Activated B cell treated with CpG ODN at 0.5 μM for 24 hours (primary cell): ENCODE results near the gene LRP2. TPM values are rescaled to one million over a fixed set of nuclear protein-coding genes. Genes with fewer than 3 reads are reported as not detected.

Experiments
- ATAC-seq: fragments of 200-7000 bp; cut with Tn5 transposase; one replicate; pipeline ENCODE4 v1.10.0; 2021; ENCODE audit warnings: low read depth, mild to moderate bottlenecking, moderate library complexity
- CTCF ChIA-PET: fragments of 350-600 bp; sonication (Branson Sonifier 250); formaldehyde crosslinking; loops from one replicate; lab custom pipeline; 2021; ENCODE audit warnings: antibody characterized with exemption; lab: Charles Lee
- POLR2A ChIA-PET: fragments of 350-600 bp; sonication (Branson Sonifier 250); formaldehyde crosslinking; loops from one replicate; lab custom pipeline; 2021; ENCODE audit warnings: antibody characterized with exemption; lab: Charles Lee
- DNase-seq: peaks from one replicate; pipeline ENCODE4 v3.0.0; 2022
- H3K27ac Mint-ChIP-seq: one replicate; pipeline ENCODE4 v1.8.0; 2020; ENCODE audit warnings: mixed read lengths
- H3K27me3 Mint-ChIP-seq: one replicate; pipeline ENCODE4 v1.8.0; 2021; ENCODE audit warnings: mixed read lengths
- H3K36me3 Mint-ChIP-seq: one replicate; pipeline ENCODE4 v1.8.0; 2021; ENCODE audit warnings: low read depth, mixed read lengths
- H3K4me1 Mint-ChIP-seq: one replicate; pipeline ENCODE4 v1.8.0; 2021; ENCODE audit warnings: mixed read lengths
- H3K4me3 Mint-ChIP-seq: one replicate; pipeline ENCODE4 v1.8.0; 2020; ENCODE audit warnings: mild to moderate bottlenecking, mixed read lengths
- H3K9me3 Mint-ChIP-seq: one replicate; pipeline ENCODE4 v1.8.0; 2020; ENCODE audit warnings: mixed read lengths
- CTCF ChIP-seq: fragments of 200-600 bp; IDR thresholded peaks from one replicate; pipeline ENCODE4 v1.8.0; 2022; ENCODE audit warnings: antibody characterized with exemption, mild to moderate bottlenecking
- intact Hi-C: fragments of 100-400 bp; cut with micrococcal nuclease; formaldehyde crosslinking; loops from one replicate; pipeline ENCODE4 v1.15.1; 2024
- total RNA-seq: library from RNA; stranded (reverse); gene quantifications from 2 replicates; pipeline ENCODE4 v1.2.3, GENCODE V29; 2022

The LRP2 gene
- total RNA-seq, 1 donor from 2014 or later: not detected

GRCh38 chr2:169106134-169106533 lies 256.2 kb downstream of the LRP2 start:
- no peaks in the 10 kb centered on the region for H3K27me3 Mint-ChIP-seq
- no peak for DNase-seq
- H3K36me3 Mint-ChIP-seq: no peaks in the 10 kb centered on the region
- CTCF ChIA-PET: interaction anchor here (1.1 kb wide), 1 partner anchor 26 kb away, joined by 5 read pairs; no protein-coding TSS in a partner anchor
- intact Hi-C loops: loop anchor here (5.0 kb wide), 1 partner anchor 421 kb away; no protein-coding TSS in a partner anchor
- no peak overlapping the region for H3K27ac Mint-ChIP-seq
- POLR2A ChIA-PET: no interaction called here
- ATAC-seq: no peak
- no peak for TF ChIP-seq CTCF
- peaks cover 38% of the 10 kb centered on the region for H3K4me1 Mint-ChIP-seq
- no peaks in the 10 kb centered on the region for H3K9me3 Mint-ChIP-seq
- no peak overlapping the region for H3K4me3 Mint-ChIP-seq

- Mint-ChIP-seq H3K9me3 (no peaks in the 10 kb centered on the region), H3K27me3 (no peaks in the 10 kb centered on the region), H3K27ac (no peak overlapping the region), H3K36me3 (no peaks in the 10 kb centered on the region), H3K4me3 (no peak overlapping the region), H3K4me1 (peaks cover 45% of the 10 kb centered on the region)
- TF ChIP-seq CTCF: no peak
- no peak for ATAC-seq
- intact Hi-C loops: loop anchor here (5.0 kb wide), 1 partner anchor 422 kb away; no protein-coding TSS in a partner anchor
- POLR2A ChIA-PET: no interaction called here
- DNase-seq: no peak
- CTCF ChIA-PET: interaction anchor here (1.1 kb wide), 1 partner anchor 26 kb away, joined by 5 read pairs; no protein-coding TSS in a partner anchor
Measured at GRCh38 chr2:169105476-169105875, 256.9 kb downstream of the LRP2 start.

- no peaks in the 10 kb centered on the region for H3K27me3 Mint-ChIP-seq
- peaks cover 50% of the 10 kb centered on the region for H3K4me1 Mint-ChIP-seq
- ChIA-PET CTCF (no interaction called here), POLR2A (no interaction called here)
- no peaks in the 10 kb centered on the region for H3K9me3 Mint-ChIP-seq
- no peak for TF ChIP-seq CTCF
- ATAC-seq (no peak), DNase-seq (no peak)
- intact Hi-C loops: loop anchor here (5.0 kb wide), 1 partner anchor 422 kb away; no protein-coding TSS in a partner anchor
- H3K4me3 Mint-ChIP-seq: no peak overlapping the region
- H3K36me3 Mint-ChIP-seq: no peaks in the 10 kb centered on the region
- no peak overlapping the region for H3K27ac Mint-ChIP-seq
Measured at GRCh38 chr2:169104848-169105247, 257.5 kb downstream of the LRP2 start.

- ChIA-PET CTCF (no interaction called here), POLR2A (no interaction called here)
- no peak for TF ChIP-seq CTCF
- H3K9me3 Mint-ChIP-seq: peaks cover 5% of the 10 kb centered on the region
- H3K4me3 Mint-ChIP-seq: peak overlapping the region; percentile 32
- H3K4me1 Mint-ChIP-seq: peaks cover 35% of the 10 kb centered on the region
- H3K27ac Mint-ChIP-seq: no peak overlapping the region
- DNase-seq (no peak), ATAC-seq (no peak)
- intact Hi-C loops: no loop called here
- H3K36me3 Mint-ChIP-seq: no peaks in the 10 kb centered on the region
- peaks cover 2% of the 10 kb centered on the region for H3K27me3 Mint-ChIP-seq
Measured at GRCh38 chr2:169095621-169096105, 266.7 kb downstream of the LRP2 start.

- intact Hi-C loops: no loop called here
- H3K4me3 Mint-ChIP-seq: no peak overlapping the region
- POLR2A ChIA-PET: no interaction called here
- H3K27ac Mint-ChIP-seq: no peak overlapping the region
- peaks cover 25% of the 10 kb centered on the region for H3K4me1 Mint-ChIP-seq
- TF ChIP-seq CTCF: no peak
- peaks cover 2% of the 10 kb centered on the region for H3K27me3 Mint-ChIP-seq
- H3K9me3 Mint-ChIP-seq: peaks cover 5% of the 10 kb centered on the region
- DNase-seq (no peak), ATAC-seq (no peak)
- CTCF ChIA-PET: interaction anchor here (1.7 kb wide), 1 partner anchor 37 kb away, joined by 4 read pairs; no protein-coding TSS in a partner anchor
- H3K36me3 Mint-ChIP-seq: no peaks in the 10 kb centered on the region
Measured at GRCh38 chr2:169094676-169095075, 267.7 kb downstream of the LRP2 start.
